Activated B cell treated with CpG ODN at 0.5 μM for 24 hours (primary cell): ENCODE results near the gene PPP1R8. TPM values are rescaled to one million over a fixed set of nuclear protein-coding genes. Genes with fewer than 3 reads are reported as not detected.

Experiments
- ATAC-seq: fragments of 200-7000 bp; cut with Tn5 transposase; one replicate; pipeline ENCODE4 v1.10.0; 2021; ENCODE audit warnings: low read depth, mild to moderate bottlenecking, moderate library complexity
- CTCF ChIA-PET: fragments of 350-600 bp; sonication (Branson Sonifier 250); formaldehyde crosslinking; loops from one replicate; lab custom pipeline; 2021; ENCODE audit warnings: antibody characterized with exemption; lab: Charles Lee
- POLR2A ChIA-PET: fragments of 350-600 bp; sonication (Branson Sonifier 250); formaldehyde crosslinking; loops from one replicate; lab custom pipeline; 2021; ENCODE audit warnings: antibody characterized with exemption; lab: Charles Lee
- DNase-seq: peaks from one replicate; pipeline ENCODE4 v3.0.0; 2022
- H3K27ac Mint-ChIP-seq: one replicate; pipeline ENCODE4 v1.8.0; 2020; ENCODE audit warnings: mixed read lengths
- H3K27me3 Mint-ChIP-seq: one replicate; pipeline ENCODE4 v1.8.0; 2021; ENCODE audit warnings: mixed read lengths
- H3K36me3 Mint-ChIP-seq: one replicate; pipeline ENCODE4 v1.8.0; 2021; ENCODE audit warnings: low read depth, mixed read lengths
- H3K4me1 Mint-ChIP-seq: one replicate; pipeline ENCODE4 v1.8.0; 2021; ENCODE audit warnings: mixed read lengths
- H3K4me3 Mint-ChIP-seq: one replicate; pipeline ENCODE4 v1.8.0; 2020; ENCODE audit warnings: mild to moderate bottlenecking, mixed read lengths
- H3K9me3 Mint-ChIP-seq: one replicate; pipeline ENCODE4 v1.8.0; 2020; ENCODE audit warnings: mixed read lengths
- CTCF ChIP-seq: fragments of 200-600 bp; IDR thresholded peaks from one replicate; pipeline ENCODE4 v1.8.0; 2022; ENCODE audit warnings: antibody characterized with exemption, mild to moderate bottlenecking
- intact Hi-C: fragments of 100-400 bp; cut with micrococcal nuclease; formaldehyde crosslinking; loops from one replicate; pipeline ENCODE4 v1.15.1; 2024
- total RNA-seq: library from RNA; stranded (reverse); gene quantifications from 2 replicates; pipeline ENCODE4 v1.2.3, GENCODE V29; 2022

Gene PPP1R8
- total RNA-seq, 1 donor from 2014 or later = 48.3 TPM

GRCh38 chr1:27891196-27891889 lies 60.8 kb downstream of the PPP1R8 start:
- ChIA-PET CTCF (interaction anchor here (1.2 to 2.8 kb wide), 4 partner anchors 16 to 89 kb away, joined by 3 to 15 read pairs (median 4); no protein-coding TSS in a partner anchor), POLR2A (interaction anchor here (0.5 to 3.0 kb wide), 12 partner anchors 11 to 329 kb away, joined by 3 to 55 read pairs (median 6); partner anchors contain the start of gene THEMIS2)
- H3K27me3 Mint-ChIP-seq = no peaks in the 10 kb centered on the region
- H3K27ac Mint-ChIP-seq = peak overlapping the region; percentile 89
- peaks cover 57% of the 10 kb centered on the region for H3K4me1 Mint-ChIP-seq
- TF ChIP-seq CTCF = no peak
- ATAC-seq (peak; percentile 76), DNase-seq (no peak)
- intact Hi-C loops = loop anchor here (1.0 kb wide), 5 partner anchors 16 to 118 kb away; partner anchors contain the start of gene STX12
- peaks cover 80% of the 10 kb centered on the region for H3K36me3 Mint-ChIP-seq
- no peaks in the 10 kb centered on the region for H3K9me3 Mint-ChIP-seq
- peak overlapping the region; percentile 50 for H3K4me3 Mint-ChIP-seq

- H3K9me3 Mint-ChIP-seq = no peaks in the 10 kb centered on the region
- ChIA-PET CTCF (interaction anchor here (1.0 kb wide), 1 partner anchor 37 kb away, joined by 3 read pairs; no protein-coding TSS in a partner anchor), POLR2A (interaction anchor here (1.9 kb wide), 1 partner anchor 19 kb away, joined by 6 read pairs; no protein-coding TSS in a partner anchor)
- H3K27me3 Mint-ChIP-seq = no peaks in the 10 kb centered on the region
- H3K27ac Mint-ChIP-seq = peak overlapping the region; percentile 57
- DNase-seq = no peak
- H3K36me3 Mint-ChIP-seq = peaks cover 69% of the 10 kb centered on the region
- no peak for TF ChIP-seq CTCF
- no peak for ATAC-seq
- no peak overlapping the region for H3K4me3 Mint-ChIP-seq
- H3K4me1 Mint-ChIP-seq = peaks cover 36% of the 10 kb centered on the region
- intact Hi-C loops = no loop called here
Observed at GRCh38 chr1:27894521-27894920, 63.9 kb downstream of the PPP1R8 start.

Other genes with a start within 250 kb of the PPP1R8 start
- gene AHDC1, start 226.6 kb upstream of the PPP1R8 start, total RNA-seq = 22.4 and 23.3 TPM in 2 replicates
- 28.6 and 28.8 TPM in 2 replicates for gene FGR, start 195.6 kb upstream of the PPP1R8 start, total RNA-seq
- gene IFI6, start 158.6 kb upstream of the PPP1R8 start, total RNA-seq = 10.9 and 11.4 TPM in 2 replicates
- gene FAM76A, start 104.8 kb upstream of the PPP1R8 start, total RNA-seq = 14.9 and 19.3 TPM in 2 replicates
- gene STX12, start 57.6 kb upstream of the PPP1R8 start, total RNA-seq = 33.5 and 42.4 TPM in 2 replicates
- 56.1 and 78.6 TPM in 2 replicates for gene THEMIS2, start 41.8 kb downstream of the PPP1R8 start, total RNA-seq
- gene RPA2, start 83.8 kb downstream of the PPP1R8 start, total RNA-seq = 53.7 and 55.1 TPM in 2 replicates
- not detected in 2 replicates for gene SMPDL3B, start 104.2 kb downstream of the PPP1R8 start, total RNA-seq
- gene XKR8, start 129.2 kb downstream of the PPP1R8 start, total RNA-seq = 5.1 and 6.1 TPM in 2 replicates